IMR-90 (cell line): ENCODE results near the gene ZNF98. TPM values are rescaled to one million over a fixed set of nuclear protein-coding genes. Genes with fewer than 3 reads are reported as not detected.
A peak's percentile ranks its signal among the peaks of the same experiment; 100 is the strongest.

Experiments
- ATAC-seq: fragments of 200-7000 bp; cut with Tn5 transposase; 2 replicates; pipeline ENCODE4 v1.9.1; 2020; ENCODE audit warnings: low read depth, mild to moderate bottlenecking, moderate library complexity
- BruUV-seq: library from RNA; stranded (reverse); fragments of 400-500 nt; replicated peaks from 2 replicates; lab custom pipeline; 2021; lab: Mats Ljungman, UMichigan
- CTCF ChIA-PET: fragments of 300-600 bp; formaldehyde crosslinking; extraction: SDS; loops from one replicate; lab custom pipeline; 2021; ENCODE audit warnings: antibody characterized with exemption; lab: Yijun Ruan, JAX
- POLR2A ChIA-PET: fragments of 300-600 bp; sonication (Branson Sonifier 250); formaldehyde crosslinking; loops from one replicate; lab custom pipeline; 2022; ENCODE audit warnings: antibody characterized with exemption; ENCODE audit not compliant: unreplicated experiment; lab: Charles Lee
- DNase-seq: peaks from one replicate; pipeline ENCODE4 v3.0.0; 2013
- H2AFZ ChIP-seq: replicated peaks from 2 replicates; pipeline ENCODE3; 2013; ENCODE audit warnings: low read length, mild to moderate bottlenecking; ENCODE audit not compliant: poor library complexity
- H2AK5ac ChIP-seq: 2 replicates; pipeline ENCODE4 v1.6.1; 2013; ENCODE audit warnings: low read depth, low read length, inconsistent platforms
- H2AK9ac ChIP-seq: replicated peaks from 2 replicates; pipeline ENCODE3; 2013; ENCODE audit warnings: mild to moderate bottlenecking, low read depth, low read length, moderate library complexity; ENCODE audit not compliant: poor library complexity
- H2BK120ac ChIP-seq: 2 replicates; pipeline ENCODE4 v1.6.1; 2013; ENCODE audit warnings: low read depth, low read length, inconsistent platforms
- H2BK15ac ChIP-seq: 3 replicates; pipeline ENCODE4 v1.6.1; 2013; ENCODE audit warnings: low read depth, low read length, inconsistent platforms
- H2BK20ac ChIP-seq: 2 replicates; pipeline ENCODE4 v1.6.1; 2013; ENCODE audit warnings: low read depth, mild to moderate bottlenecking, inconsistent platforms, low read length, moderate library complexity
- H2BK5ac ChIP-seq: 2 replicates; pipeline ENCODE4 v1.6.1; 2013; ENCODE audit warnings: mild to moderate bottlenecking, low read depth, low read length, inconsistent platforms; ENCODE audit not compliant: poor library complexity, severe bottlenecking
- H3K14ac ChIP-seq: replicated peaks from 2 replicates; pipeline ENCODE4 v1.6.1; 2013; ENCODE audit warnings: low read depth, low read length, inconsistent platforms
- H3K18ac ChIP-seq: 2 replicates; pipeline ENCODE4 v1.6.1; 2013; ENCODE audit warnings: low read depth, low read length, control low read depth
- H3K23ac ChIP-seq: 2 replicates; pipeline ENCODE4 v1.6.1; 2013; ENCODE audit warnings: low read depth, low read length, inconsistent platforms
- H3K27ac ChIP-seq: 2 replicates; pipeline ENCODE4 v1.5.1; 2013; ENCODE audit warnings: mild to moderate bottlenecking, control low read depth, low read length; ENCODE audit not compliant: insufficient read depth
- H3K27me3 ChIP-seq: 2 replicates; pipeline ENCODE4 v1.6.1; 2013; ENCODE audit warnings: low read length; ENCODE audit not compliant: control insufficient read depth, insufficient read depth
- H3K36me3 ChIP-seq: 2 replicates; pipeline ENCODE4 v1.6.1; 2013; ENCODE audit warnings: low read length, mixed read lengths; ENCODE audit not compliant: control insufficient read depth, insufficient read depth
- H3K4ac ChIP-seq: 2 replicates; pipeline ENCODE4 v1.6.1; 2013; ENCODE audit warnings: low read depth, low read length, inconsistent platforms
- H3K4me1 ChIP-seq: 2 replicates; pipeline ENCODE4 v1.6.1; 2013; ENCODE audit warnings: low read length, mixed read lengths; ENCODE audit not compliant: control insufficient read depth, insufficient read depth
- H3K4me2 ChIP-seq: 2 replicates; pipeline ENCODE4 v1.6.1; 2013; ENCODE audit warnings: low read depth, mild to moderate bottlenecking, control low read depth, low read length, moderate library complexity
- H3K4me3 ChIP-seq: 2 replicates; pipeline ENCODE4 v1.5.1; 2013; ENCODE audit warnings: low read depth, mild to moderate bottlenecking, control low read depth, low read length, moderate library complexity; ENCODE audit not compliant: insufficient read depth
- H3K56ac ChIP-seq: 2 replicates; pipeline ENCODE4 v1.6.1; 2013; ENCODE audit warnings: low read length, inconsistent platforms; ENCODE audit not compliant: insufficient read depth; ENCODE audit errors: extremely low read depth
- H3K79me1 ChIP-seq, 2 experiments: 2 replicates each; pipeline ENCODE4 v1.6.1; 2013; ENCODE audit warnings: low read length in 2 of 2, inconsistent platforms in 1 of 2, low read depth in 1 of 2
- H3K9ac ChIP-seq: 2 replicates; pipeline ENCODE4 v1.6.1; 2013; ENCODE audit warnings: low read depth, low read length, control low read depth
- H3K9me1 ChIP-seq: 2 replicates; pipeline ENCODE4 v1.6.1; 2013; ENCODE audit warnings: low read length, inconsistent platforms; ENCODE audit not compliant: insufficient read depth
- H3K9me3 ChIP-seq: 2 replicates; pipeline ENCODE4 v1.6.1; 2013; ENCODE audit warnings: low read length; ENCODE audit not compliant: control insufficient read depth, insufficient read depth
- H4K20me1 ChIP-seq: 2 replicates; pipeline ENCODE4 v1.6.1; 2013; ENCODE audit warnings: low read length, inconsistent platforms; ENCODE audit not compliant: insufficient read depth
- H4K5ac ChIP-seq: 2 replicates; pipeline ENCODE4 v1.6.1; 2013; ENCODE audit warnings: mild to moderate bottlenecking, low read depth, low read length, control low read depth
- H4K8ac ChIP-seq, 2 experiments: 2 replicates each; pipeline ENCODE4 v1.6.1; 2013; ENCODE audit warnings: low read depth in 2 of 2, low read length in 2 of 2, control low read depth in 1 of 2, inconsistent platforms in 1 of 2
- H4K91ac ChIP-seq: 2 replicates; pipeline ENCODE4 v1.6.1; 2013; ENCODE audit warnings: low read depth, low read length, inconsistent platforms; ENCODE audit not compliant: insufficient read depth
- CHD1 ChIP-seq: IDR thresholded peaks from 2 replicates; pipeline ENCODE4 v1.6.1; 2012; ENCODE audit warnings: low read depth, low read length, improper control_type of control experiment
- FOS ChIP-seq: fragments of 150-350 bp; IDR thresholded peaks from 2 replicates; pipeline ENCODE4 v1.6.1; 2016; ENCODE audit warnings: low read depth, low read length
- MAFK ChIP-seq: IDR thresholded peaks from 2 replicates; pipeline ENCODE4 v1.6.1; 2012; ENCODE audit warnings: low read depth, low read length, improper control_type of control experiment
- MXI1 ChIP-seq: IDR thresholded peaks from 2 replicates; pipeline ENCODE4 v1.6.1; 2012; ENCODE audit warnings: low read depth, mild to moderate bottlenecking, low read length, moderate library complexity, borderline replicate concordance
- RAD21 ChIP-seq: IDR thresholded peaks from 2 replicates; pipeline ENCODE4 v1.6.1; 2012; ENCODE audit warnings: low read length, improper control_type of control experiment
- RFX5 ChIP-seq: IDR thresholded peaks from 2 replicates; pipeline ENCODE4 v1.8.0; 2012; ENCODE audit warnings: low read depth, mild to moderate bottlenecking, low read length, moderate library complexity
- WGBS, 2 experiments: methylation state at CpG; one replicate each; pipeline versions ENCODE4 v1.1.5 to v1.1.7; 2013; ENCODE audit warnings: missing lambda C conversion rate in 2 of 2; ENCODE audit not compliant: insufficient read length in 1 of 2; ENCODE audit errors: extremely low coverage in 2 of 2; 5-methylcytosine and 5-hydroxymethylcytosine counted together
- dilution Hi-C: fragments of 300-500 bp; cut with HindIII; formaldehyde crosslinking; loops from one replicate; pipeline ENCODE4 v1.14.3; 2018; ENCODE audit warnings: low sequenced_read_pairs; ENCODE audit not compliant: unreplicated experiment
- in situ Hi-C: fragments of 300-500 bp; cut with MboI; formaldehyde crosslinking; loops from 3 replicates; pipeline ENCODE4 v1.14.3; 2019; ENCODE audit warnings: low sequenced_read_pairs, inconsistent platforms, mixed read lengths
- intact Hi-C: fragments of 100-400 bp; cut with micrococcal nuclease; formaldehyde crosslinking; loops from 2 replicates; pipeline ENCODE4 v1.10.0; 2022
- polyA plus RNA-seq, 3 experiments: library from polyadenylated mRNA; depleted of rRNA; stranded (reverse); fragments of >200 nt; gene quantifications; 2 replicates each; pipeline ENCODE4 v1.2.3, GENCODE V29; 2012; ENCODE audit warnings: low replicate concordance in 1 of 3
- total RNA-seq: library from RNA; depleted of rRNA; stranded (reverse); fragments of >200 nt; gene quantifications from 2 replicates; pipeline ENCODE4 v1.2.3, GENCODE V29; 2012
- TF ChIP-seq, protein P1 (sequence below): fragments of 150-350 bp; IDR thresholded peaks from 2 replicates; pipeline ENCODE4 v1.6.1; 2016; ENCODE audit warnings: low read depth, mild to moderate bottlenecking, low read length, moderate library complexity, borderline replicate concordance
- TF ChIP-seq, protein P2 (sequence below): fragments of 150-350 bp; IDR thresholded peaks from 2 replicates; pipeline ENCODE4 v1.6.1; 2017; ENCODE audit warnings: mild to moderate bottlenecking, antibody characterized with exemption, low read length, low read depth

Gene ZNF98
- total and polyA plus RNA-seq, 2 of the 4 experiments (the other 2 are of a cell fraction) = not detected

DNA sequence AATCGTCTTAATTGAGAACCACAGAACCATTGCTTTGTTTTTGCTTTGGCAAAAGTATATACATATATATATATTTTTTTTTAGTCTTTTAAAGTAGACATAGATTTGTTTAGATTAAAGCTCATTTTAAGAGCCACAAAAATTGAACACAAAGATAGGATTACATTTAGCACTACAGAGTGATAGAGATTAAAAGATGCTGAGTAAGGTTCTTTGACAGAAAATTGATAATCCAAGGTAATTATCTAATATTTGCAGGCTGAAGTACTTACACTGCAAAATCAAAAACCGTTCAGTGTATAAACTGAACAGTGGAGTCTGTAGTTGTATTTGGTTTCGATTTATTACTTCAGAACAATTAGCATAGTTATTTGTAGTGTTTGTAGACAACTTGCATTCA lies 24.5 kb upstream of the ZNF98 start:
- no peak overlapping the region for H2AFZ ChIP-seq
- no peak overlapping the region for H3K4me3 ChIP-seq
- dilution Hi-C loops (no loop called here), in situ Hi-C loops (no loop called here), intact Hi-C loops (no loop called here)
- no peak overlapping the region for H4K5ac ChIP-seq
- no CpG with 5 or more reads among the region's 3 CpGs for WGBS, 2 experiments
- ChIA-PET POLR2A (no interaction called here), CTCF (no interaction called here)
- H3K9me3 ChIP-seq = peaks cover 5% of the 10 kb centered on the region; the same call in 1 of the 2 replicates
- no peak overlapping the region for H4K91ac ChIP-seq
- H3K4me2 ChIP-seq = no peak overlapping the region
- no peaks in the 10 kb centered on the region for H3K9me1 ChIP-seq
- no peak for ATAC-seq
- H3K27ac ChIP-seq = no peak overlapping the region
- no peak overlapping the region for H2BK20ac ChIP-seq
- H3K79me1 ChIP-seq = no peaks in the 10 kb centered on the region
- no peak overlapping the region for H2BK120ac ChIP-seq
- DNase-seq = no peak
- H3K27me3 ChIP-seq = no peaks in the 10 kb centered on the region
- H3K56ac ChIP-seq = no peak overlapping the region
- no peak overlapping the region for H3K14ac ChIP-seq
- no peak overlapping the region for H2BK15ac ChIP-seq
- TF ChIP-seq MAFK (peak; percentile 62), MXI1 (no peak), RAD21 (no peak), CHD1 (no peak), RFX5 (no peak), FOS (no peak)
- TF ChIP-seq, protein P1, sequence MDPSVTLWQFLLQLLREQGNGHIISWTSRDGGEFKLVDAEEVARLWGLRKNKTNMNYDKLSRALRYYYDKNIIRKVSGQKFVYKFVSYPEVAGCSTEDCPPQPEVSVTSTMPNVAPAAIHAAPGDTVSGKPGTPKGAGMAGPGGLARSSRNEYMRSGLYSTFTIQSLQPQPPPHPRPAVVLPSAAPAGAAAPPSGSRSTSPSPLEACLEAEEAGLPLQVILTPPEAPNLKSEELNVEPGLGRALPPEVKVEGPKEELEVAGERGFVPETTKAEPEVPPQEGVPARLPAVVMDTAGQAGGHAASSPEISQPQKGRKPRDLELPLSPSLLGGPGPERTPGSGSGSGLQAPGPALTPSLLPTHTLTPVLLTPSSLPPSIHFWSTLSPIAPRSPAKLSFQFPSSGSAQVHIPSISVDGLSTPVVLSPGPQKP = no peak
- TF ChIP-seq, protein P2, sequence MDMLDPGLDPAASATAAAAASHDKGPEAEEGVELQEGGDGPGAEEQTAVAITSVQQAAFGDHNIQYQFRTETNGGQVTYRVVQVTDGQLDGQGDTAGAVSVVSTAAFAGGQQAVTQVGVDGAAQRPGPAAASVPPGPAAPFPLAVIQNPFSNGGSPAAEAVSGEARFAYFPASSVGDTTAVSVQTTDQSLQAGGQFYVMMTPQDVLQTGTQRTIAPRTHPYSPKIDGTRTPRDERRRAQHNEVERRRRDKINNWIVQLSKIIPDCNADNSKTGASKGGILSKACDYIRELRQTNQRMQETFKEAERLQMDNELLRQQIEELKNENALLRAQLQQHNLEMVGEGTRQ = no peak
- H2AK5ac ChIP-seq = no peak overlapping the region
- no peak overlapping the region for H2BK5ac ChIP-seq
- no peak overlapping the region for H3K9ac ChIP-seq
- no TSS peak for BruUV-seq
- no peak overlapping the region for H3K23ac ChIP-seq
- no peak overlapping the region for H2AK9ac ChIP-seq
- no peaks in the 10 kb centered on the region for H3K4me1 ChIP-seq
- no peaks in the 10 kb centered on the region for H3K36me3 ChIP-seq
- H3K4ac ChIP-seq = no peak overlapping the region
- H4K20me1 ChIP-seq = no peaks in the 10 kb centered on the region
- no peak overlapping the region for H4K8ac ChIP-seq
- no peak overlapping the region for H3K18ac ChIP-seq
